ENCODE results near the gene FLNB.

DNA sequence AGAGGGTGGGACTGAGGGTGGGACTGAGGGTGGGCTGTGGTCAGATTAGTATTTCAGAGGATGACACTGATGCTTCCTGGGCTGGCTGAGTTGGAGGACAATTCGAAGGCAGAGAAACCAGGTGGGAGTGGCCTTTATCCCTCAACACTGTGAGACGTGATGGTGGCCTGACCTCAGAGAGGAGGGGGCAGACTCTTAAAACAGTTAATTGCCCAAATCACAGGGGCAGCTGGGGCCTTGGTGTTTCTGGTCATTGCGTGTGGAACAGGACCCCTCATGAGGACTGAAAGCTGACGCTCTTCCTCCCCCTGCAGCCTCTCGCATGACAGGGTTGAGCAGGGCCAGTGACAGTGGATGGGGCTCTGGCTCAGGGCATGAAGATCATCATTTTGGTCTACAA, 183.8 kb downstream of the FLNB start:
- TF ChIP-seq SIN3A (IDR thresholded peaks at IDR 0.05; ENCODE audit: borderline replicate concordance, insufficient read depth, low read length): no peak
- TF ChIP-seq POLR2AphosphoS5 (IDR thresholded peaks at IDR 0.05; ENCODE audit: low read depth, low read length): no peak
- TF ChIP-seq, protein P1, sequence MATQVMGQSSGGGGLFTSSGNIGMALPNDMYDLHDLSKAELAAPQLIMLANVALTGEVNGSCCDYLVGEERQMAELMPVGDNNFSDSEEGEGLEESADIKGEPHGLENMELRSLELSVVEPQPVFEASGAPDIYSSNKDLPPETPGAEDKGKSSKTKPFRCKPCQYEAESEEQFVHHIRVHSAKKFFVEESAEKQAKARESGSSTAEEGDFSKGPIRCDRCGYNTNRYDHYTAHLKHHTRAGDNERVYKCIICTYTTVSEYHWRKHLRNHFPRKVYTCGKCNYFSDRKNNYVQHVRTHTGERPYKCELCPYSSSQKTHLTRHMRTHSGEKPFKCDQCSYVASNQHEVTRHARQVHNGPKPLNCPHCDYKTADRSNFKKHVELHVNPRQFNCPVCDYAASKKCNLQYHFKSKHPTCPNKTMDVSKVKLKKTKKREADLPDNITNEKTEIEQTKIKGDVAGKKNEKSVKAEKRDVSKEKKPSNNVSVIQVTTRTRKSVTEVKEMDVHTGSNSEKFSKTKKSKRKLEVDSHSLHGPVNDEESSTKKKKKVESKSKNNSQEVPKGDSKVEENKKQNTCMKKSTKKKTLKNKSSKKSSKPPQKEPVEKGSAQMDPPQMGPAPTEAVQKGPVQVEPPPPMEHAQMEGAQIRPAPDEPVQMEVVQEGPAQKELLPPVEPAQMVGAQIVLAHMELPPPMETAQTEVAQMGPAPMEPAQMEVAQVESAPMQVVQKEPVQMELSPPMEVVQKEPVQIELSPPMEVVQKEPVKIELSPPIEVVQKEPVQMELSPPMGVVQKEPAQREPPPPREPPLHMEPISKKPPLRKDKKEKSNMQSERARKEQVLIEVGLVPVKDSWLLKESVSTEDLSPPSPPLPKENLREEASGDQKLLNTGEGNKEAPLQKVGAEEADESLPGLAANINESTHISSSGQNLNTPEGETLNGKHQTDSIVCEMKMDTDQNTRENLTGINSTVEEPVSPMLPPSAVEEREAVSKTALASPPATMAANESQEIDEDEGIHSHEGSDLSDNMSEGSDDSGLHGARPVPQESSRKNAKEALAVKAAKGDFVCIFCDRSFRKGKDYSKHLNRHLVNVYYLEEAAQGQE (IDR thresholded peaks at IDR 0.05; ENCODE audit: insufficient read depth in 1 of 2, low read depth in 2 of 2, low read length in 2 of 2): no peak
- no peak for TF ChIP-seq TAF1 (IDR thresholded peaks at IDR 0.05; ENCODE audit: borderline replicate concordance, insufficient read depth, low read length)
- TF ChIP-seq FOXP2 (optimal IDR thresholded peaks at IDR 0.05; ENCODE audit: borderline replicate concordance, extremely low read depth, extremely low read length, insufficient read depth): no peak

Data from PFSK-1 (cell line).